ENCODE results near the gene VPS54.

The VPS54 gene

GRCh38 chr2:63886445-63886844, 132.8 kb downstream of the VPS54 start:
- no peak overlapping the region for H3K4me2 ChIP-seq (ENCODE audit: low read depth, low read length, poor library complexity, severe bottlenecking)
- peaks cover 7% of the 10 kb centered on the region for H3F3A ChIP-seq (ENCODE audit: insufficient read depth)
- peaks cover 31% of the 10 kb centered on the region; the same call in 1 of the 2 replicates for H3K36me3 ChIP-seq (ENCODE audit: low read length)
- no peak overlapping the region for H3K4me3 ChIP-seq (ENCODE audit: insufficient read depth, low read length, poor library complexity, severe bottlenecking)
- H3K79me2 ChIP-seq (ENCODE audit: insufficient read depth, low read length) = no peaks in the 10 kb centered on the region
- no peak overlapping the region for H2AFZ ChIP-seq (ENCODE audit: low read depth, low read length, severe bottlenecking)
- H3K9ac ChIP-seq (ENCODE audit: low read length) = no peak overlapping the region
- H3K9me2 ChIP-seq (replicated peaks; ENCODE audit: insufficient read depth, low read length) = no peaks in the 10 kb centered on the region
- H4K20me1 ChIP-seq (ENCODE audit: low read depth, low read length) = no peaks in the 10 kb centered on the region
- H3K27ac ChIP-seq (ENCODE audit: low read depth, low read length) = no peak overlapping the region
- H3K9me3 ChIP-seq (ENCODE audit: insufficient read depth, low read length) = no peaks in the 10 kb centered on the region
- no peaks in the 10 kb centered on the region for H3K27me3 ChIP-seq (ENCODE audit: low read length)
- no peak for TF ChIP-seq EZH2phosphoT487 (conservative IDR thresholded peaks at IDR 0.05; ENCODE audit: low read length)
- TF ChIP-seq, protein P1, sequence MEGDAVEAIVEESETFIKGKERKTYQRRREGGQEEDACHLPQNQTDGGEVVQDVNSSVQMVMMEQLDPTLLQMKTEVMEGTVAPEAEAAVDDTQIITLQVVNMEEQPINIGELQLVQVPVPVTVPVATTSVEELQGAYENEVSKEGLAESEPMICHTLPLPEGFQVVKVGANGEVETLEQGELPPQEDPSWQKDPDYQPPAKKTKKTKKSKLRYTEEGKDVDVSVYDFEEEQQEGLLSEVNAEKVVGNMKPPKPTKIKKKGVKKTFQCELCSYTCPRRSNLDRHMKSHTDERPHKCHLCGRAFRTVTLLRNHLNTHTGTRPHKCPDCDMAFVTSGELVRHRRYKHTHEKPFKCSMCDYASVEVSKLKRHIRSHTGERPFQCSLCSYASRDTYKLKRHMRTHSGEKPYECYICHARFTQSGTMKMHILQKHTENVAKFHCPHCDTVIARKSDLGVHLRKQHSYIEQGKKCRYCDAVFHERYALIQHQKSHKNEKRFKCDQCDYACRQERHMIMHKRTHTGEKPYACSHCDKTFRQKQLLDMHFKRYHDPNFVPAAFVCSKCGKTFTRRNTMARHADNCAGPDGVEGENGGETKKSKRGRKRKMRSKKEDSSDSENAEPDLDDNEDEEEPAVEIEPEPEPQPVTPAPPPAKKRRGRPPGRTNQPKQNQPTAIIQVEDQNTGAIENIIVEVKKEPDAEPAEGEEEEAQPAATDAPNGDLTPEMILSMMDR (IDR thresholded peaks at IDR 0.05; ENCODE audit: insufficient read depth, low read length, poor library complexity, severe bottlenecking) = no peak

DNA sequence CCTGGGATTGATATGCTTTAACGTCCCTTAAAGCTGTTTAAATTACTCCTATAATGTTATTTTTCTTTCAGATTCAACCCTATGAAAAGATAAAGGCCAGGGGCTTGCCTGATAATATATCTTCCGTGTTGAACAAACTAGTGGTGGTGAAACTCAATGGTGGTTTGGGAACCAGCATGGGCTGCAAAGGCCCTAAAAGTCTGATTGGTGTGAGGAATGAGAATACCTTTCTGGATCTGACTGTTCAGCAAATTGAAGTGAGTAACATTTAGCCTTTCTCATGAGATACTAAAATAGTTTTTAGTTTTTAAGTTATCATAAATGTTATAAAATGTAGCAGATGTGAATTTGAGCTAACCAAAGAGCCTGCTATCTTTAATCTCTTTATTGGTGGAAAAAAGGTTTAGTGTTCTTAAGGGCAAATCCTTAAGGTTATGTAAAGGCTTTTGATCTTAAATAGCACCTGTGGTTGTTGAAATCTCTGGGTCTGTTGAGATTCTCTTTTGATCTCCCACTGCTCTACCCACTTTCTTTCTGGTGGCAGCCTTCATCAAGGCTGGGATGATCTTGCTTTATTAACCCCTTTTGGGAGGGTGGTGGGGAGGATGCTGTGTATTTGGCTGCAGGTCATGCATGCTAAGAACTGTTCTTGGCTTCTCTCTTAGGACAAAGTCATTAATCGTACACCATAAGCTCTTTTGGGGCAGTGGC, 136.7 kb downstream of the VPS54 start:
- Histone ChIP-seq H3K27me3 (ENCODE audit: low read length) (no peaks in the 10 kb centered on the region), H2AFZ (ENCODE audit: low read depth, low read length, severe bottlenecking) (no peak overlapping the region), H3F3A (ENCODE audit: insufficient read depth) (peaks cover 7% of the 10 kb centered on the region), H3K9me2 (replicated peaks; ENCODE audit: insufficient read depth, low read length) (no peaks in the 10 kb centered on the region), H3K4me3 (ENCODE audit: insufficient read depth, low read length, poor library complexity, severe bottlenecking) (no peak overlapping the region), H3K4me2 (ENCODE audit: low read depth, low read length, poor library complexity, severe bottlenecking) (no peak overlapping the region), H3K36me3 (ENCODE audit: low read length) (peaks cover 13% of the 10 kb centered on the region; the same call in 1 of the 2 replicates), H4K20me1 (ENCODE audit: low read depth, low read length) (no peaks in the 10 kb centered on the region), H3K79me2 (ENCODE audit: insufficient read depth, low read length) (peaks cover 6% of the 10 kb centered on the region; the same call in 1 of the 2 replicates), H3K9ac (ENCODE audit: low read length) (no peak overlapping the region), H3K9me3 (ENCODE audit: insufficient read depth, low read length) (no peaks in the 10 kb centered on the region), H3K27ac (ENCODE audit: low read depth, low read length) (no peak overlapping the region)
- TF ChIP-seq, protein P1 (IDR thresholded peaks at IDR 0.05; ENCODE audit: insufficient read depth, low read length, poor library complexity, severe bottlenecking) = no peak
- no peak for TF ChIP-seq EZH2phosphoT487 (conservative IDR thresholded peaks at IDR 0.05; ENCODE audit: low read length)

DNA sequence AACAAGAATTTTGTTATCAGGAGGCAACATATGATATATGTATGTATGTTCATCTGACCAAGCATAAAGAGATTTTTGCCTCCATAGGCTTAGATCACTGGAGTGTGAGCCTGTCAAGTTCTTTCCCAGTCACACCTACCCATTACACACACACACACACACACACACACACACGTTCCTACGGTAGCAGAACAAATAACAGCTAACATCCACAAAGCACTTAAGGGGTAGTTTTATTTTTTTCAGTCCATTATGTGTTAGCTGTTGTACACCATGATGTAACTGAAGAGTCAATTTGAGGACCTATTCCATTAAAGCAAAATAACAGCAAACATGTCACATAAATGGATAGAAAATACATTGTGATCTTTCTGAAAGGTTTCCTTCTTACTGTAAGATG, 138.0 kb downstream of the VPS54 start:
- H2AFZ ChIP-seq (ENCODE audit: low read depth, low read length, severe bottlenecking) = no peak overlapping the region
- no peaks in the 10 kb centered on the region for H3K9me3 ChIP-seq (ENCODE audit: insufficient read depth, low read length)
- no peak overlapping the region for H3K4me2 ChIP-seq (ENCODE audit: low read depth, low read length, poor library complexity, severe bottlenecking)
- no peak overlapping the region for H3K4me3 ChIP-seq (ENCODE audit: insufficient read depth, low read length, poor library complexity, severe bottlenecking)
- no peaks in the 10 kb centered on the region for H3K9me2 ChIP-seq (replicated peaks; ENCODE audit: insufficient read depth, low read length)
- TF ChIP-seq, protein P1 (IDR thresholded peaks at IDR 0.05; ENCODE audit: insufficient read depth, low read length, poor library complexity, severe bottlenecking) = no peak
- no peak for TF ChIP-seq EZH2phosphoT487 (conservative IDR thresholded peaks at IDR 0.05; ENCODE audit: low read length)
- H3K9ac ChIP-seq (ENCODE audit: low read length) = no peak overlapping the region
- peaks cover 13% of the 10 kb centered on the region; the same call in 1 of the 2 replicates for H3K36me3 ChIP-seq (ENCODE audit: low read length)
- H3K79me2 ChIP-seq (ENCODE audit: insufficient read depth, low read length) = peaks cover 9% of the 10 kb centered on the region; the same call in 1 of the 2 replicates
- no peak overlapping the region for H3K27ac ChIP-seq (ENCODE audit: low read depth, low read length)
- H3F3A ChIP-seq (ENCODE audit: insufficient read depth) = peaks cover 7% of the 10 kb centered on the region
- no peaks in the 10 kb centered on the region for H4K20me1 ChIP-seq (ENCODE audit: low read depth, low read length)
- no peaks in the 10 kb centered on the region for H3K27me3 ChIP-seq (ENCODE audit: low read length)

Data from SU-DHL-6 (cell line).